ENCODE data around the gene MT1F.

MT1F gene

DNA sequence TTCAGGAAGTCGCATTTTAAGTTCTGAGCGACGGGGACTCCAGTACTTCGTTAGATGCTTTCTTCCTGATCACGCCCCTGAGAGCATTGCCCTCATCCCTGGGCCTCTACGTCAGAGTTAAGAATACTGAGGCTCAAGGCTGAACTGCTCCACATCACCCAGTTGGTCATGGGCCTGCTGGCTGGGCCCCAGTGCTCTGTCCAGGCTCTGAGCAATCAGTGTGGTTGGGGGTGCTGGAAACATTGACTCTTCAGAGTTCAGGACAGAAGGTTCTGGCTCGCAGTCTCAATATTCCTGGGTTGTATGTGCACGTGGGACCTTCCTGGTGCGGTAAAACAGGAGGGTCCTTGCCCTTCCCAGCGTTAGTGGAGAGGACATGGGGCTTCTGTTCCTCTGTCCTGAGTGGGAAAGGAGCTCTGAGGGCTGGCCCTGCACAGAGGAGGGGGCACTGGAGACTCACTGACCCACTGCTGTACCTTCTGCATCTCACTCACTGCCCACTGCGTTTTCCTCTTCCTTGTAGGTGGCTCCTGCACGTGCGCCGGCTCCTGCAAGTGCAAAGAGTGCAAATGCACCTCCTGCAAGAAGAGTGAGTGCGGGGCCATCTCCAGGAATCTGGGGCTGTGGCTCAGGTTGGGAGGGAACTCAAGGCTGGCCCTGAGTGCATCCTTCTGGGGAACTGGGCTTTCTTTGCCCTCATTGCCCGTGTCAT, 31.7 kb upstream of the MT1F start:
- DNase-seq, result no peak

DNA sequence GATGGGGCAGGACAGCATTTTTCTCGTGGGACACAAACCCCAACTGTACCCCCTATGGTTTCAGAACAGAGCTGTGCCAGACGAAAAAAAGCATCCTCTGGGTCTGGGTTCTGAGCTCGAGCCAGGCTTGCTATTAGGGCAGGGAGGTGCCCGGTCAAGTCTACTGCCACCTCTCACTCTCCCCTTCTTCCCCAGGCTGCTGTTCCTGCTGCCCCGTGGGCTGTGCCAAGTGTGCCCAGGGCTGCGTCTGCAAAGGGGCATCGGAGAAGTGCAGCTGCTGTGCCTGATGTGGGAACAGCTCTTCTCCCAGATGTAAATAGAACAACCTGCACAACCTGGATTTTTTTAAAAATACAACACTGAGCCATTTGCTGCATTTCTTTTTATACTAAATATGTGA, 31.1 kb upstream of the MT1F start:
- no peak for DNase-seq

GRCh38 chr16:56628486-56629350, 29.0 kb upstream of the MT1F start:
- no peak for DNase-seq

- DNase-seq, result no peak
Observed at GRCh38 chr16:56629531-56629930, 28.2 kb upstream of the MT1F start.

DNA sequence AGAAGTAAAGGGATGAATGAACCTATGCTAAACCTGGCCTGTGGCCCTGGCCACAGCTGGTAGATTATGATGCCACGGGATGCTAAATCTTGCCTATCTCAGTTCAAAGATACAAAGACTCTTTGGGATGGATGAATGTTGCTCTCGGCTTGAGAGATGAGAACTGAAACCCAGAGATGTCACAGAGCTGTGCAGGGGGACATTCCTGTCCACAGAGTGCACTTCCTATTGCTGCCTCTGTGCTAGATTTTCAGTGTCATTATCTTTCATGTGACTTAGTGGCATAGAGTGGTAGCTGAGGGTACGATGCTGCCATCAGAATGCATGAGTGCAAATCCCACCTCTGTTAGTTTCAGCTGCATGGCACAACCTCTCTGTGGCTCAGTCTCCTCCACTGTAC, 27.6 kb upstream of the MT1F start:
- DNase-seq, result no peak

DNA sequence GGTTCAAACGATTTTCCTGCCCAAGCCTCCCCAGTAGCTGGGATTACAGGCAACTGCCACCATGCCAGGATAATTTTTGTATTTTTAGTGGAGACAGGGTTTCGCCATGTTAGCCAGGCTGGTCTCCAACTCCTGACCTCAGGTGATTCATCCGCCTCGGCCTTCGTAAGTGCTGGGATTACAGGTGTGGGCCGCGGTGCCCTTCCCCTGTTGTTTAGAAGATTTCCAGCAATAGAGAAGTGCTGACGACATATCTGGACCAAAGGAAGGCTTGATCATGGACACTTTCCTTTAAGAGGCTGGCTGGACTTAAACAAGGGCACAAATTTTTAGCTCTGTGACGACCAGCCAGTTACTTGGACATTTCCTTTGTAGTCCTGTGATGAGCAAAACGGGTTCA, 26.6 kb upstream of the MT1F start:
- no peak for DNase-seq

GRCh38 chr16:56631832-56632155, 26.0 kb upstream of the MT1F start:
- no peak for DNase-seq

DNA sequence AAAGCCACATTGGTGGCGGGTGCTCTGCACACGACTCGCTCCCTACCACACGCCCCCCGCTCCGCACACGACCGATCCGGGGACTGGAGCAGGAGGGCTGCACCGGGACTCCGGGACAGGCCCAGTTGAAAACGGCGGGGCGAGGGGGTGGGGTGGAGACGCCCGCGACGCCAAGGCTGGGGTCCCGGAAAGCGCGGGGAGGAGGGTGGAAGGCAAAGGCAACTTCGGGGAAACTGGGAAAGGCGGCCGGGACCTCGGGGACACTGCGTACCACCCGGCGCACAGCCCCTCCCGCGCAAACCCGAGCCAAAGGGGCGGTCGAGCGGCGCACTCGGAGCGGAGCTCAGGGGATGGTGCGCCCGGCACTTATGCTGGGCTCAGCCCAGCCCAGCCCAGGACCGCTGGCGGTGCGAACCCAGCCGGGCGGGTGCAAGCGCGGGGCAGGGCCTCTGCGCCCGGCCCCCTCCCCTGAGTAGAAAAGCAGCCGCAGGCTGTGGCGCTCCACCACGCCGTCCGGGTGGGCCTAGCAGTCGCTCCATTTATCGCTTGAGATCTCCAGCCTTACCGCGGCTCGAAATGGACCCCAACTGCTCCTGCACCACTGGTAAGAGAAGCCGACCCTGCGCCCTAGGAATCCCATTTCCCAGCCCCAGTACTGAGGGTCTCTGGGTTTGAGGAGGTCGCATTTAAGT, 25.5 kb upstream of the MT1F start, which contains the start of gene MT1M:
MT1M (plus strand) TSS at position 504 of the 692 bp plus-strand sequence; CDS start at position 577, 73 bp downstream.
- DNase-seq, result no peak

GRCh38 chr16:56632848-56633365, 24.9 kb upstream of the MT1F start:
- no peak for DNase-seq

- no peak for DNase-seq
Observed at GRCh38 chr16:56633535-56633934, 24.2 kb upstream of the MT1F start.

DNA sequence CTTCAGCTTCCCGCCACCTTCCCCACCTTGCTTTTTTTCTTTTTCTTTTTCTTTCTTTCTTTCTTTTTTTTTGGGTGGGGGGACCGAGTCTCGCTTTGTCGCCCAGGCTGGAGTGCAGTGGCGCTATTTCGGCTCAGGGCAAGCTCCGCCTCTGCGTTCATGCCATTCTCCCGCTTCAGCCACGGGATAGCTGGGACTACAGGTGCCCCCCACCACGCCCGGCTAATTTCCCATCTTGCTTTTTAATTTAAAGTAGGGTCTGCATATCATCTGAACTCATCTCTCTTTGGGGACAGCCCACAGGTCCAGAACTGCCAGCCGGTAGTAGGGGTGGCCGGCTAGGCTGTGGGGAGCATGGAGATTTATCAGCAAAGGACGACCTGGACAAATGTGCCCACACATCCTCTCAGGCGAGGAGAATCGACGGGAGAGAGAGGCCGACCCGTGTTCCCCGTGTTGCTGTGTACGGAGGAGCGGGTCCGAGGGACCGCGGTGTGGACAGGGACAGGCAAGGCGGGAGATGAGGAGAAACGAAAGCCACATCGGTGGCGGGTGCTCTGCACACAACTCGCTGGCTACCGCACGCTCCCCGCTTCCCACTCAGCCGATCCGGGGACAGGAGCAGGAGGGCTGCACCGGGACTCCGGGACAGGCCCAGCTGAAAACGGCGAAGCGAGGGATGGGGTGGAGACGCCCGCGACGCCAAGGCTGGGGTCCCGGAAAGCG, 22.9 kb upstream of the MT1F start:
- no peak for DNase-seq

- DNase-seq, result no peak
Observed at GRCh38 chr16:56635441-56635967, 22.3 kb upstream of the MT1F start.

GRCh38 chr16:56636616-56637413, 20.9 kb upstream of the MT1F start:
- DNase-seq, result no peak

GRCh38 chr16:56637814-56638750, 19.7 kb upstream of the MT1F start, which contains the start of gene MT1A:
TSS of gene MT1A (plus strand) at chr16:56638666. CDS start at chr16:56638739, 73 bp downstream.
- no peak for DNase-seq

DNA sequence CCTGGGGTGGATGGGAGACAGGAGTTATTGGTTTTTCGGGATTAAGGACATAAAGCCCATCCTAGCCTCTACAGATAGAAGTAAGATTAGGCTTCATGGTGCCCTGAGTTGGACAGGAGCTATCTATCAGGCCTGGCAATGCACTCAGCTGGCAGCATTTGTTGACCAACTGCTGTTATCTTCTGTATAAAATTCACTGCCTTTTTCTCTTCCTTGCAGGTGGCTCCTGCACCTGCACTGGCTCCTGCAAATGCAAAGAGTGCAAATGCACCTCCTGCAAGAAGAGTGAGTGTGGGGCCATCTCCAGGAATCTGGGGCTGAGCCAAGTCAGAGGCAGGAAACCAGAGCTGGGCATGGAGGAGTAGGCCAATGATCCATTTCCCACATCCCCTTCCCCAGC, 18.7 kb upstream of the MT1F start:
- no peak for DNase-seq

- DNase-seq, result no peak
Observed at GRCh38 chr16:56640076-56640475, 17.7 kb upstream of the MT1F start.

- no peak for DNase-seq
Observed at GRCh38 chr16:56641166-56641565, 16.6 kb upstream of the MT1F start.

DNA sequence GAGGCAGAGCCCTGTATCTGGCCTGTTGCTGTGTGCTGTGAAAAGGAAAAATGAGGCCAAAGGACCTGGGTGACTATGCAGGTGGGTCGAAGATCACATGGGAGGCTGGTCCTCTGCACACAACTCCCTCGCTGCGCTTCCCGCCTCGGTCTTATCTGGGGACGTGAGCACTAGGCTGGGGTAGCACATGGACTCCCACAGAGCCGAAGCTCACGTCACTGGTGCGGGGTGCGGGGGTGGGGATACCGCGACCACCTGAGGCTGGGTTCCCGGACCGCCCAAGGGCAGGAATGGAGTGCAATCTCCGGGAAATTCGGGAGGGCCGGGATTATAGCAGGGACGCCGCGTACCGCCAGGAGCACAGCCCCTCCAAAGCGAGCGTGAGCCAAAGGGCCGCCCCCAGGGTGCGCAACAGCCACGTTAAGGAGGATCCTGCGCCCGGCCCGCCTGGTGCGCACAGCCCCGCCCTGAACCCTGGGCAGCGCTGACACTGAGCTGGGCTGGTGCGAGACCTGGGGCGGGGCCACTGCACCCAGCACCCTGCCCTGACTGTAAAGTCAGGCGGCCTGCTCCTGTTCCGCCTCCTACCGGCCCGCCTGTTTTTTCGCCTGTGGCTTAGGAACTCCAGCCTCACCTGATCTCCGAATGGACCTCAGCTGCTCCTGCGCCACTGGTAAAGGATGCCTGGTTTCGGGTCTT, 14.5 kb upstream of the MT1F start:
- peak; percentile 57 for DNase-seq

DNA sequence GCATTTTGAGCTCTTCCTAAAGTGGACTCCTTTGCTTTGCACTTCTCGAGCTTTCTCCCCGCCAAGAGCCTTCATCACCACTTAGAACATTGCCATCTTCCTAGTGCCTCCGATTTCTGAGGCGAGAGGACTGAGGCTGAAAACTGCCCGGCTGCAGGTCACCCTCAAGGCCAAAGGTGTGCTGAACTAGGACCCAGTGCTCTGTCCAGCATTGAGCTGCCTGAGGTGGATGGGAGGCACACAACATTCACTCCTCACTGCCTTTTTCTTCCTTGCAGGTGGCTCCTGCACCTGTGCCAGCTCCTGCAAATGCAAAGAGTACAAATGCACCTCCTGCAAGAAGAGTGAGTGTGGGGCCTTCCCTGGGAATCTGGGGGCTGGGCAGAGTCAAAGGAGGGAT, 13.9 kb upstream of the MT1F start:
- DNase-seq, result no peak

DNA sequence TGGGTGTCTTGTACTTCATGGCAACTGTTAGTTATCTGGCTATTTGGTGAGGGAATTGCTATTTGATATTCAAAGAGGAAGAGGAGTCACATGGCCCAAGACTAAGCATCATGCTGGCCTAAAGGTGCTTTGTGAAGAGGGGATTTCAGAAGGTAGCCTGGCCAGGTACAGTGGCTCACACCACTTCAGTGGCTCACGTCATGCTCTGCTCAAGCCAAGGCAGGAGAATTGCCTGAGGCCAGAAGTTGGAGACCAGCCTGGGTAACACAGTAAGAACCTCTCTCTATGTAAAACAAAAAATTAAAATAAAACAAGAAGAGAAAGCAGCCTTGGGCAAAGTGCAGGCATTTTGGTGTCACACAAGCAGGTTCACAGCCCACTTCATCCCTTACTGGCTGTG, 12.4 kb upstream of the MT1F start:
- DNase-seq, result no peak

All from T-helper 9 cell (primary cell).